Heart right ventricle (tissue), 16 donors: Measurements from ENCODE around the gene EIF1. TPM values are rescaled to one million over a fixed set of nuclear protein-coding genes. Genes with fewer than 3 reads are reported as not detected.
A peak's percentile ranks its signal among the peaks of the same experiment; 100 is the strongest.

Experiments used
- ATAC-seq, 8 donors: fragments of 200-7000 bp; cut with Tn5 transposase; one replicate each; pipeline ENCODE4 v1.9.1; 2020; ENCODE audit warnings: mild to moderate bottlenecking in 8 of 8, moderate library complexity in 8 of 8, moderate number of reproducible peaks in 1 of 8
- DNase-seq, 2 donors: peaks; one replicate each; pipeline ENCODE4 v3.0.0-alpha.2; 2020
- H3K27ac ChIP-seq, 10 donors: fragments of 200-600 bp; sonication (generic) in 2 of 10; one replicate each; pipeline versions ENCODE4 v1.5.0 to v1.8.0; 2020 to 2022; ENCODE audit warnings: mild to moderate bottlenecking in 3 of 10
- H3K27me3 ChIP-seq, 7 donors: fragments of 200-600 bp; one replicate each; pipeline ENCODE4 v1.8.0; 2021 to 2022; ENCODE audit warnings: mild to moderate bottlenecking in 2 of 7
- H3K36me3 ChIP-seq, 9 donors: fragments of 200-600 bp; sonication (generic) in 1 of 9; one replicate each; pipeline versions ENCODE4 v1.5.0 to v1.8.0; 2020 to 2022; ENCODE audit warnings: mild to moderate bottlenecking in 2 of 9
- H3K4me1 ChIP-seq, 9 donors: fragments of 200-600 bp; sonication (generic) in 1 of 9; one replicate each; pipeline versions ENCODE4 v1.5.0 to v1.8.0; 2020 to 2022; ENCODE audit warnings: mild to moderate bottlenecking in 4 of 9
- H3K4me3 ChIP-seq, 10 donors: fragments of 200-600 bp; sonication (generic) in 2 of 10; one replicate each; pipeline versions ENCODE4 v1.5.0 to v1.8.0; 2020 to 2022; ENCODE audit warnings: mild to moderate bottlenecking in 7 of 10, moderate library complexity in 2 of 10
- H3K9me3 ChIP-seq, 11 donors: fragments of 200-600 bp in 10 of 11; sonication (generic) in 2 of 11; one replicate each; pipeline versions ENCODE4 v1.5.0 to v1.8.0; 2013 to 2022; ENCODE audit warnings: mild to moderate bottlenecking in 2 of 11, control low read depth in 1 of 11, moderate library complexity in 1 of 11
- WGBS, 2 donors: extraction: QIAGEN DNeasy Blood & Tissue Kit; methylation state at CpG; one replicate each; pipeline ENCODE4 v1.1.7; 2013; ENCODE audit warnings: inconsistent platforms in 1 of 2; 5-methylcytosine and 5-hydroxymethylcytosine counted together
- intact Hi-C, 10 donors: fragments of 100-400 bp; cut with DNase I; formaldehyde crosslinking; loops; one replicate each; pipeline versions ENCODE4 v1.11.1 to v1.14.2; 2022
- polyA plus RNA-seq, 2 donors: library from polyadenylated mRNA; stranded (reverse); fragments of 200-250 nt; gene quantifications; one replicate each; pipeline ENCODE4 v1.2.3, GENCODE V29; 2013
- total RNA-seq, 10 donors: library from RNA; stranded (reverse); fragmentation: NEBNext Ultra II Directional in 3 of 10; extraction: Animal tissue kit (Norgen Biotek cat#: 25700) in 3 of 10; gene quantifications; one replicate each; pipeline versions ENCODE4 v1.2.1 to v1.2.4, GENCODE V29; 2021 to 2023
- TF ChIP-seq, protein P1 (sequence below), 9 donors: fragments of 200-600 bp; sonication (generic) in 2 of 9; IDR thresholded peaks; one replicate each; pipeline versions ENCODE4 v1.5.0 to v1.8.0; 2021 to 2022; ENCODE audit warnings: antibody characterized with exemption in 9 of 9, mild to moderate bottlenecking in 5 of 9, moderate library complexity in 1 of 9
- donor health status: Arrhythmogenic right ventricular cardiomyopathy.
- donor health status: ischemic (EF 13 %, LVEDD 7.1; RV severe dilation, severe dysfunction).
- donor health status: healthy with polysubstance abuse.
- donor health status: DM: no; HTN: yes; CAD: no.
- donor health status: DM: no; HTN: no; CAD: no.
- donor health status: ischemic (EF 25% LVEDD 6.9; RV normal size, moderate dysfunction).
- donor health status: ischemic (EF 25% LVEDD 5.7; RV mildly dilated, moderate dysfunction).
- donor health status: healthy.
- donor health status: DM: yes; HTN: yes; CAD: no.
- donor health status: Ischemic cardiomyopathy.
- donor health status: ischemic (EF 35%, LVEDD 5.7; RV mildly dilated, moderate dysfunction).
- donor health status: nonischemic (EF 11% LVEDD 7.7; RV severe dilation, severe dysfunction).
- donor health status: DM: yes; HTN: yes; CAD: no.
- donor health status: PGD.
- donor health status: ischemic (EF 29% LVEDD 5.4; RV normal size, mild dysfunction).
- donor health status: nonischemic (EF 23%, LVEDD 6.1; RV moderate dilation, normal function).

EIF1 gene
- total and polyA plus RNA-seq, 12 donors, result 551 to 1,330 (median 1,272) TPM

DNA sequence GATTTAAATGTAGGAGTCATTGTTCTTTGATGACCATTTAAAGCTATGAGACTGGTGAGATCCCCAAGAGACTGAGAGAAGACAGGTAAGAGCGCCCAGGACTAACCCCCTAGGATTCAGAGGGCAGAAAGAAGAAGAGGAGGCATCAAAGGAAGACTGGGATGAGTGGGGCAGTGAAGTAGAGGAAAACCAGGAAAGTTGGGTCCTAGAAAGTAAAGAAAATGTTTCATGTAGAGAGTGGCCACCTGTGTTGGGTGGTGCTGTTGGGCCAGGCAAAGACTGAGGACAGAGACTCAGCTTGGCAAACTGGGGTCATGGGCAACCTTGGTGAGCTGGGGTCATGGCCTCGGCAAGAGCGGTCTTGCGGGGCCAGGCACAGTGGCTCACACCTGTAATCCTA, 47.1 kb downstream of the EIF1 start:
- peaks cover 19 to 72% (median 68%) of the 10 kb centered on the region in 7 donors for H3K27me3 ChIP-seq
- intact Hi-C loops, result loop anchor here in 1 of 10 donors (10.0 kb wide), 1 partner anchor 229 kb away; the partner anchor contains the start of gene CNP
- H3K36me3 ChIP-seq, result no peaks in the 10 kb centered on the region
- ATAC-seq (no peak), DNase-seq (no peak)
- TF ChIP-seq, protein P1, sequence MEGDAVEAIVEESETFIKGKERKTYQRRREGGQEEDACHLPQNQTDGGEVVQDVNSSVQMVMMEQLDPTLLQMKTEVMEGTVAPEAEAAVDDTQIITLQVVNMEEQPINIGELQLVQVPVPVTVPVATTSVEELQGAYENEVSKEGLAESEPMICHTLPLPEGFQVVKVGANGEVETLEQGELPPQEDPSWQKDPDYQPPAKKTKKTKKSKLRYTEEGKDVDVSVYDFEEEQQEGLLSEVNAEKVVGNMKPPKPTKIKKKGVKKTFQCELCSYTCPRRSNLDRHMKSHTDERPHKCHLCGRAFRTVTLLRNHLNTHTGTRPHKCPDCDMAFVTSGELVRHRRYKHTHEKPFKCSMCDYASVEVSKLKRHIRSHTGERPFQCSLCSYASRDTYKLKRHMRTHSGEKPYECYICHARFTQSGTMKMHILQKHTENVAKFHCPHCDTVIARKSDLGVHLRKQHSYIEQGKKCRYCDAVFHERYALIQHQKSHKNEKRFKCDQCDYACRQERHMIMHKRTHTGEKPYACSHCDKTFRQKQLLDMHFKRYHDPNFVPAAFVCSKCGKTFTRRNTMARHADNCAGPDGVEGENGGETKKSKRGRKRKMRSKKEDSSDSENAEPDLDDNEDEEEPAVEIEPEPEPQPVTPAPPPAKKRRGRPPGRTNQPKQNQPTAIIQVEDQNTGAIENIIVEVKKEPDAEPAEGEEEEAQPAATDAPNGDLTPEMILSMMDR (IDR thresholded peaks at IDR 0.05), result no peak
- no peak overlapping the region for H3K4me3 ChIP-seq
- WGBS, 2 donors, result 86 to 97% methylated on average over 4 of the region's 4 CpGs
- H3K27ac ChIP-seq, result no peak overlapping the region
- H3K4me1 ChIP-seq, result peaks cover 7 to 31% (median 22%) of the 10 kb centered on the region in 9 donors
- H3K9me3 ChIP-seq, result no peaks in the 10 kb centered on the region

DNA sequence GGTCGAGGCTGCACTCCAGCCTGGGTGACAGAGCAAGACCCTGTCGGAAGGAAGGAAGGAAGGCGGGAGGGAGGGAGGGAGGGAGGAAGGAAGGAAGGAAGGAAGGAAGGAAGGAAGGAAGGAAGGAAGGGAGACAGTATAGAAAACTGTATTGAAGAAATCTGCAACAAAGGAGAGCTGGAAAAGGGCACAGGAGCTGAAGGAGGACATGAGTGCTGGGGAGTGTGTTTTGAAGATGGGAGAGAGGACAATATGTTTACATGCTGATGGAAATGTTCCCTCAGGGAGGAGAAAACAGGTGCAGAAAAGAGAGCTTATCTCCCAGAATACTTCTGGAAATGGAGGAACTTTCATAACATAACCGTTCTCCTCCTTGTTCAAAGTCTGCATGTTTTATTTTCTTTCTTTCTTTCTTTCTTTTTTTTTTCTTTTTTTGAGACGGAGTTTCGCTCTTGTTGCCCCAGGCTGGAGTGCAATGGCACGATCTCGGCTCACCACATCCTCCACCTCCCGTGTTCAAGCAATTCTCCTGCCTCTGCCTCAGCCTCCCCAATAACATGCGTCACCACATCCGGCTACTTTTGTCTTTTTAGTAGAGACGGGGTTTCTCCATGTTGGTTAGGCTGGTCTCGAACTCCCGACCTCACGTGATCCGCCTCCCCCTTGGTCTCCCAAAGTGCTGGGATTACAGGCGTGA, 48.4 kb downstream of the EIF1 start:
- H3K9me3 ChIP-seq, result no peaks in the 10 kb centered on the region
- peaks cover 7 to 27% (median 22%) of the 10 kb centered on the region in 9 donors for H3K4me1 ChIP-seq
- DNase-seq (no peak), ATAC-seq (no peak)
- H3K27ac ChIP-seq, result no peak overlapping the region
- H3K4me3 ChIP-seq, result no peak overlapping the region
- TF ChIP-seq, protein P1 (IDR thresholded peaks at IDR 0.05), result no peak
- H3K36me3 ChIP-seq, result no peaks in the 10 kb centered on the region
- WGBS, 2 donors, result 68 to 74% methylated on average over 17 of the region's 17 CpGs
- intact Hi-C loops, result loop anchor here in 1 of 10 donors (10.0 kb wide), 1 partner anchor 228 kb away; the partner anchor contains the start of gene CNP
- peaks cover 19 to 58% (median 57%) of the 10 kb centered on the region in 7 donors for H3K27me3 ChIP-seq

DNA sequence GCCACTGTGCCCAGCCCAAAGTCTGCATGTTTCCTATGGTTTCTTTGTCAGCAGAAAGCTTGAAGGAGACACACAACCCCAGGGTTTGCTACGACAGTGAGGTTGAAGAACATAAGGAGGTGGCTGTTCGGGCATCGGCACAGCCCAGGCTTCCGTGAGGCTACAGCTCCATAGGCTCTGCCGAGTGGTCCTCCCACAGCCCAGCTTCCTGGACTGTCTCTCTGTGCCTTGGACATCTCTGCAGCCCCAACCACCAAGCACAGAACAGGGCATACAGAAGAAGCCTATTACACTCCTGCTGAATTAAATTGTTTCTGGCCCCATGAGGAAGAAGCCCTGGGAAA, 49.0 kb downstream of the EIF1 start:
- intact Hi-C loops, result loop anchor here (1.0 to 10.0 kb wide), 3 partner anchors 63 to 227 kb away; partner anchors contain the start of gene CNP (in 1 of the 10)
- Histone ChIP-seq H3K27me3 (peaks cover 19 to 53% (median 51%) of the 10 kb centered on the region in 7 donors), H3K4me1 (peaks cover 7 to 27% (median 22%) of the 10 kb centered on the region in 9 donors), H3K27ac (no peak overlapping the region), H3K36me3 (no peaks in the 10 kb centered on the region), H3K9me3 (no peaks in the 10 kb centered on the region), H3K4me3 (no peak overlapping the region)
- 28 to 29% methylated on average over 5 of the region's 5 CpGs for WGBS, 2 donors
- DNase-seq (no peak), ATAC-seq (peak in 5 of 8 donors; percentile 3 to 21 (median 8))
- TF ChIP-seq, protein P1 (IDR thresholded peaks at IDR 0.05), result no peak

DNA sequence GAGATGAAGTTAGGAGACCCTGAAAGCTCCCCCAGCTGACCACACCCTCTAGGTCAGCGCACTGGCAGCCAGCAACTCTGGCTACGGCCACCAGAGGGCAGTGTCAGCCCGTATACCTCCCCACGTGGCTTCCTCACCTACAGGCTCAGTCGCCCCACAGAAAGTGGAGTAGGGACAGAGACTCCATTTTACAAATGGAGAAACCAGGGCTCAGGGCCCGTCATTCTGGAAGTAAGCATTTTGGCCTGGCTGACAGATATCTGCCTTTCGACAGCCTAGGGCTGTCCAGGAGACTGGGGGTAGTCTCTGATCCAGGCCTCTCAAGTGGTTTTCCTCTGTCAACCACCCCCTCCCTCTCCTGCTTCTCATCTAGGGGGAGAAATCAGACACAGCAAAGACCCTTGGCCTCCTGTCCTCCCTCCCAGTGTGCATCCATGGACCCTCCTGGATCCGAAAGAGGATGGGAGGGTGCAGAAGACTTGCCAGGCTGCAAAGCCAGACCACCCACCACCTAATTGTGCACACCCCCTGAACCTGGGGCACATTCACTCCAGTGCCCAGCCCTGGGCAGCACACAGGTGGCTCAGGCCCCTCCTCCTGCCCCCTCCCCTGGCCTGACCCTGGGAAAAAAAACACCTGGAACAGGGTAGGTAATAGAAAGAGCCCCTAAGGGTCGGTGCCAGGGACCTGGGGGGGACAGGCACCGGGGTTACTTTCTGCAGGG, 49.6 kb downstream of the EIF1 start:
- Histone ChIP-seq H3K4me3 (no peak overlapping the region), H3K4me1 (peaks cover 7 to 27% (median 22%) of the 10 kb centered on the region in 9 donors), H3K27me3 (peaks cover 19 to 47% (median 46%) of the 10 kb centered on the region in 7 donors), H3K9me3 (no peaks in the 10 kb centered on the region), H3K36me3 (no peaks in the 10 kb centered on the region), H3K27ac (no peak overlapping the region)
- intact Hi-C loops, result loop anchor here (1.0 to 10.0 kb wide), 3 partner anchors 63 to 227 kb away; partner anchors contain the start of gene CNP (in 1 of the 10)
- ATAC-seq (peak; percentile 83 to 93 (median 88)), DNase-seq (peak; percentile 72 to 82)
- TF ChIP-seq, protein P1 (IDR thresholded peaks at IDR 0.05), result peak; percentile 97 to 100 (median 99)
- 31 to 34% methylated on average over 10 of the region's 10 CpGs for WGBS, 2 donors
